22Rv1 (cell line): Measurements from ENCODE around the gene KLF6.
"Not testable (repeated sequence)": the region's sequence is repeated elsewhere in the genome, so short reads cannot be mapped to it uniquely, and the experiment has no call there.

Experiments used
- H3K27ac ChIP-seq: fragments of 450-650 bp; 2 replicates; pipeline ENCODE4 v1.5.1; 2017
- CTCF ChIP-seq: fragments of 450-650 bp; IDR thresholded peaks from 2 replicates; pipeline ENCODE4 v1.5.1; 2017; ENCODE audit warnings: mild to moderate bottlenecking
- ZFX ChIP-seq: fragments of 450-650 bp; IDR thresholded peaks from 2 replicates; pipeline ENCODE4 v1.6.1; 2017; ENCODE audit warnings: antibody characterized with exemption, borderline replicate concordance

The KLF6 gene

GRCh38 chr10:3734111-3734510 is 50.9 kb downstream of the KLF6 start:
- no peak for TF ChIP-seq CTCF
- TF ChIP-seq ZFX = no peak
- H3K27ac ChIP-seq = no peak overlapping the region

- not testable (repeated sequence) for H3K27ac ChIP-seq
Observed at GRCh38 chr10:3732183-3732582, 52.8 kb downstream of the KLF6 start.

- H3K27ac ChIP-seq = no peak overlapping the region
- TF ChIP-seq ZFX (no peak), CTCF (no peak)
Observed at GRCh38 chr10:3729397-3729976, 55.5 kb downstream of the KLF6 start.

GRCh38 chr10:3728563-3728962 is 56.4 kb downstream of the KLF6 start:
- H3K27ac ChIP-seq = no peak overlapping the region
- TF ChIP-seq CTCF (no peak), ZFX (no peak)

GRCh38 chr10:3727268-3727667 is 57.7 kb downstream of the KLF6 start:
- TF ChIP-seq ZFX (no peak), CTCF (no peak)
- H3K27ac ChIP-seq = no peak overlapping the region
